Smooth muscle cell (in vitro differentiated cells): ENCODE measurements around the gene FMNL2. TPM values are rescaled to one million over a fixed set of nuclear protein-coding genes. Genes with fewer than 3 reads are reported as not detected.
A peak's percentile ranks its signal among the peaks of the same experiment; 100 is the strongest.

Experiments used
- DNase-seq: peaks from one replicate; lab custom pipeline; 2025; ENCODE audit not compliant: unreplicated experiment; lab: John Stamatoyannopoulos, UW
- H2AFZ ChIP-seq: fragments of 200-600 bp; sonication (generic); 2 replicates; pipeline ENCODE4 v1.6.0; 2016; ENCODE audit warnings: antibody characterized with exemption, low read depth, mild to moderate bottlenecking
- H3F3A ChIP-seq: fragments of 200-600 bp; sonication (generic); 2 replicates; pipeline ENCODE4 v1.6.0; 2017; ENCODE audit warnings: antibody characterized with exemption, low read depth
- H3K27ac ChIP-seq: fragments of 200-600 bp; sonication (generic); 2 replicates; pipeline ENCODE4 v1.5.1; 2016; ENCODE audit warnings: low read depth, mild to moderate bottlenecking
- H3K27me3 ChIP-seq: fragments of 200-600 bp; sonication (generic); 2 replicates; pipeline ENCODE4 v1.6.1; 2016; ENCODE audit warnings: low read depth, mild to moderate bottlenecking
- H3K36me3 ChIP-seq: fragments of 200-600 bp; sonication (generic); 2 replicates; pipeline ENCODE4 v1.5.1; 2016; ENCODE audit warnings: low read depth
- H3K4me1 ChIP-seq: fragments of 200-600 bp; sonication (generic); 2 replicates; pipeline ENCODE4 v1.5.1; 2016; ENCODE audit warnings: low read depth
- H3K4me2 ChIP-seq: fragments of 200-600 bp; sonication (generic); 2 replicates; pipeline ENCODE4 v1.6.0; 2016; ENCODE audit warnings: mild to moderate bottlenecking
- H3K4me3 ChIP-seq: fragments of 200-600 bp; sonication (generic); 2 replicates; pipeline ENCODE4 v1.5.1; 2016; ENCODE audit warnings: mild to moderate bottlenecking
- H3K79me2 ChIP-seq: fragments of 200-600 bp; sonication (generic); 2 replicates; pipeline ENCODE4 v1.6.0; 2016; ENCODE audit warnings: low read depth, mild to moderate bottlenecking
- H3K9ac ChIP-seq: fragments of 200-600 bp; sonication (generic); 2 replicates; pipeline ENCODE4 v1.6.0; 2016; ENCODE audit warnings: low read depth
- H3K9me3 ChIP-seq: fragments of 200-600 bp; sonication (generic); replicated peaks from 2 replicates; pipeline ENCODE4 v1.5.1; 2016; ENCODE audit warnings: low read depth
- H4K20me1 ChIP-seq: fragments of 200-600 bp; sonication (generic); 2 replicates; pipeline ENCODE4 v1.6.0; 2016; ENCODE audit warnings: low read depth
- CTCF ChIP-seq: fragments of 200-600 bp; sonication (generic); IDR thresholded peaks from 2 replicates; pipeline ENCODE4 v1.5.1; 2017; ENCODE audit warnings: borderline replicate concordance, mild to moderate bottlenecking, antibody characterized with exemption; ENCODE audit not compliant: insufficient read depth, poor library complexity, severe bottlenecking
- WGBS: methylation state at CpG from one replicate; pipeline ENCODE4 v1.1.7; 2016; ENCODE audit warnings: low lambda C conversion rate; 5-methylcytosine and 5-hydroxymethylcytosine counted together
- polyA plus RNA-seq: library from polyadenylated mRNA; unstranded; fragments of >200 nt; fragmentation: Nextera tagmentation; extraction: Ambion mirVana; gene quantifications from 2 replicates; pipeline ENCODE4 v1.2.1, GENCODE V29; 2016
- total RNA-seq: library from RNA; depleted of rRNA; stranded (reverse); fragments of >200 nt; gene quantifications from 2 replicates; pipeline ENCODE4 v1.2.3, GENCODE V29; 2014

The FMNL2 gene
- total and polyA plus RNA-seq, 2 experiments from 2014 or later = 7.4 to 37.3 TPM

DNA sequence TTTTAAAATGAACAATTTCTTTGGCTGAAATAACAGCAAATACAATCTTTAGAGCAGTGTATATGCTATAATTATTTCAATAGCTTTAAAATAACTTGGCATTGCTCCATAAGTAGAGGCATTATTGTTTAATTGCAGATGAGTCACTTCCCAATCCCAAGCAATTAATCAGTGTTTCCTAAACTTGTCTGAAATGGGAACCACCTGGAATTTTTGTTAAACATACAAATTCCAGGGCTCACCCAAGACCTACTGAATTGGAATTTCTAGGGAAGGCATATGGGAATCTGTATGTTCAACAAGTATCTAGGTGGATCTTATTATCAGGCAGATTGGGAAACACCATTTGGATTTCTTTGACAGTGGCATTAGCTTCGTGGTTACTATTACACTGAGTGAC, 27.1 kb upstream of the FMNL2 start:
- no peaks in the 10 kb centered on the region for H3F3A ChIP-seq
- no peaks in the 10 kb centered on the region for H3K36me3 ChIP-seq
- H3K27ac ChIP-seq = no peak overlapping the region
- H3K9ac ChIP-seq = no peak overlapping the region
- no peaks in the 10 kb centered on the region for H4K20me1 ChIP-seq
- H3K4me1 ChIP-seq = no peaks in the 10 kb centered on the region
- no peak for DNase-seq
- WGBS = 84% methylated on average over 1 of the region's 1 CpG
- no peaks in the 10 kb centered on the region for H3K27me3 ChIP-seq
- H3K4me2 ChIP-seq = no peak overlapping the region
- no peak overlapping the region for H2AFZ ChIP-seq
- H3K4me3 ChIP-seq = no peak overlapping the region
- no peak for TF ChIP-seq CTCF
- no peaks in the 10 kb centered on the region for H3K79me2 ChIP-seq
- no peaks in the 10 kb centered on the region for H3K9me3 ChIP-seq

DNA sequence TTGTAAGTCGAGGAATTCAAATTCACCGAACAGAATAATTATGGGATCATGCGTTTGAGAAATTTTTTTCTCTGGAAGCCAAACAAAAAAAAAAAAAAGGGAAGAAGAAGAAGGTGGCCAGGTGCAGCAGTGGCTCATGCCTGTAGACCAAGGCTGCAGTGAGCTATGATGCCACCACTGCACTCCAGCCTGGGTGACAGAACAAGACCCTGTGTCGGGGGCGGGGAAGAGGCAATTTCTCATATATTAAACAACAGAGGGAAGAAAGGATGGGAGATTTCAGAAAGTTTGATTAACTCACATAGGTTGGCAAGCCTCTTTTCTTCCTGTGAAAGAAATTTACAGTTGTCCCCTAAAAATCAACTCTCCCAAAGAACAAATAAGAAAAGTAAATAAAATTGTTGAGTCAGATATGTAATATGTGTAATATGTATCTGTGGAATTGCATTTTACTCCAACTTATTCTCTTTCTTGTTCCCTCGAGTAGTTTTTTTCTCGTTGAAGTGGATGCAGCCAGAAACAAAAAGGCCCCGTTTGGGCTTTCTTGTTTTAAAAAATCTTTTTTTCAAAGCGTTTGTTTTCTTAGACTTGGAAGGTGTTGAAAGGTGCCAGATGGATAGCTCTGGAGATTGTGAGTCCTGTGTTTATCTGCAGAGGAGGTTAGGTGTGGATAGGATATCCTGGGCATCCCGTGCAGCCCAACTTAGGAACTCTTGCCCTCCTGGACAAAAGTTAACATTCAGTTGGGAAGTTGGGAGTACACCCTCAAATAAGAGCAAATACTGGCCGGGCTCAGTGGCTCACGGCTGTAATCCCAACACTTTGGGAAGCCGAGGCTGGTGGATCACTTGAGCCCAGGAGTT, 25.4 kb upstream of the FMNL2 start:
- Histone ChIP-seq H3K36me3 (no peaks in the 10 kb centered on the region), H3K4me1 (no peaks in the 10 kb centered on the region), H3K27me3 (no peaks in the 10 kb centered on the region), H3K4me3 (no peak overlapping the region), H4K20me1 (no peaks in the 10 kb centered on the region), H3K9ac (no peak overlapping the region), H2AFZ (peak overlapping the region; percentile 18), H3F3A (no peaks in the 10 kb centered on the region), H3K4me2 (no peak overlapping the region), H3K27ac (no peak overlapping the region), H3K79me2 (no peaks in the 10 kb centered on the region), H3K9me3 (no peaks in the 10 kb centered on the region)
- DNase-seq = no peak
- WGBS = 89% methylated on average over 13 of the region's 13 CpGs
- TF ChIP-seq CTCF = no peak

GRCh38 chr2:152319822-152320570, 15.0 kb upstream of the FMNL2 start:
- H3K4me1 ChIP-seq = no peaks in the 10 kb centered on the region
- no peak for DNase-seq
- no peak overlapping the region for H3K9ac ChIP-seq
- no peaks in the 10 kb centered on the region for H3K9me3 ChIP-seq
- no peak overlapping the region for H3K4me2 ChIP-seq
- no peak overlapping the region for H2AFZ ChIP-seq
- 64% methylated on average over 3 of the region's 3 CpGs for WGBS
- H3F3A ChIP-seq = no peaks in the 10 kb centered on the region
- no peak for TF ChIP-seq CTCF
- no peak overlapping the region for H3K4me3 ChIP-seq
- H3K27ac ChIP-seq = no peak overlapping the region
- H4K20me1 ChIP-seq = no peaks in the 10 kb centered on the region
- no peaks in the 10 kb centered on the region for H3K27me3 ChIP-seq
- H3K79me2 ChIP-seq = no peaks in the 10 kb centered on the region
- no peaks in the 10 kb centered on the region for H3K36me3 ChIP-seq
